Medulla oblongata (tissue), 1 donor: ENCODE data around the gene ST6GALNAC3.
"Not testable (repeated sequence)": the region's sequence is repeated elsewhere in the genome, so short reads cannot be mapped to it uniquely, and the experiment has no call there.

Source experiments
- DNase-seq: peaks from one replicate; pipeline ENCODE4 v3.0.0-alpha.2; 2015; ENCODE audit errors: extremely low spot score

ST6GALNAC3 gene

GRCh38 chr1:76190749-76191424 is 116.3 kb downstream of the ST6GALNAC3 start:
- no peak for DNase-seq

GRCh38 chr1:76191561-76191960 is 117.0 kb downstream of the ST6GALNAC3 start:
- no peak for DNase-seq

- no peak for DNase-seq
Measured at GRCh38 chr1:76198452-76198851, 123.9 kb downstream of the ST6GALNAC3 start.

- DNase-seq = no peak
Measured at GRCh38 chr1:76202670-76203069, 128.1 kb downstream of the ST6GALNAC3 start.

- no peak for DNase-seq
Measured at GRCh38 chr1:76203127-76203526, 128.6 kb downstream of the ST6GALNAC3 start.

- no peak for DNase-seq
Measured at GRCh38 chr1:76209238-76209637, 134.7 kb downstream of the ST6GALNAC3 start.

GRCh38 chr1:76209648-76210047 is 135.1 kb downstream of the ST6GALNAC3 start:
- no peak for DNase-seq

GRCh38 chr1:76210160-76210559 is 135.6 kb downstream of the ST6GALNAC3 start:
- DNase-seq = no peak

- DNase-seq = no peak
Measured at GRCh38 chr1:76218888-76219287, 144.3 kb downstream of the ST6GALNAC3 start.

GRCh38 chr1:76219366-76219818 is 144.8 kb downstream of the ST6GALNAC3 start:
- no peak for DNase-seq

GRCh38 chr1:76224752-76225151 is 150.2 kb downstream of the ST6GALNAC3 start:
- no peak for DNase-seq

- DNase-seq = no peak
Measured at GRCh38 chr1:76225526-76225925, 151.0 kb downstream of the ST6GALNAC3 start.

- DNase-seq = no peak
Measured at GRCh38 chr1:76227621-76228020, 153.1 kb downstream of the ST6GALNAC3 start.

GRCh38 chr1:76229279-76230005 is 154.9 kb downstream of the ST6GALNAC3 start:
- DNase-seq = no peak

GRCh38 chr1:76230842-76231281 is 156.3 kb downstream of the ST6GALNAC3 start:
- DNase-seq = no peak

GRCh38 chr1:76231320-76231719 is 156.8 kb downstream of the ST6GALNAC3 start:
- DNase-seq = no peak

- DNase-seq = no peak
Measured at GRCh38 chr1:76232666-76233065, 158.1 kb downstream of the ST6GALNAC3 start.

GRCh38 chr1:76234061-76234460 is 159.5 kb downstream of the ST6GALNAC3 start:
- DNase-seq = no peak

GRCh38 chr1:76237211-76237610 is 162.7 kb downstream of the ST6GALNAC3 start:
- no peak for DNase-seq

- DNase-seq = no peak
Measured at GRCh38 chr1:76238094-76238628, 163.6 kb downstream of the ST6GALNAC3 start.

GRCh38 chr1:76239470-76239918 is 164.9 kb downstream of the ST6GALNAC3 start:
- no peak for DNase-seq

- DNase-seq = peak; percentile 61
Measured at GRCh38 chr1:76240316-76240715, 165.8 kb downstream of the ST6GALNAC3 start.

GRCh38 chr1:76242587-76242986 is 168.0 kb downstream of the ST6GALNAC3 start:
- not testable (repeated sequence) for DNase-seq
